ENCODE data around the gene THAP10.

Gene THAP10

GRCh38 chr15:70854666-70854976, 37.6 kb downstream of the THAP10 start:
- Histone ChIP-seq H3K9me3 (ENCODE audit: control insufficient read depth in 2 of 2, low read length in 2 of 2) (no peaks in the 10 kb centered on the region), H3K27me3 (ENCODE audit: control insufficient read depth in 2 of 2, insufficient read depth in 2 of 2, low read length in 2 of 2) (peaks cover 23 to 28% of the 10 kb centered on the region in 2 donors), H3K9ac (ENCODE audit: low read depth in 1 of 2, low read length in 2 of 2) (peak overlapping the region in 1 of 2 donors; percentile 23), H3K4me1 (ENCODE audit: control insufficient read depth in 2 of 2, insufficient read depth in 2 of 2, low read length in 2 of 2) (peaks cover 0 to 2% of the 10 kb centered on the region in 2 donors), H3K36me3 (ENCODE audit: control insufficient read depth in 2 of 2, insufficient read depth in 2 of 2, low read length in 2 of 2) (no peaks in the 10 kb centered on the region), H3K4me3 (ENCODE audit: low read length in 2 of 2) (peak overlapping the region; percentile 40 to 56), H3K27ac (ENCODE audit: low read depth in 2 of 2, low read length in 2 of 2) (peak overlapping the region; percentile 45 to 60)

DNA sequence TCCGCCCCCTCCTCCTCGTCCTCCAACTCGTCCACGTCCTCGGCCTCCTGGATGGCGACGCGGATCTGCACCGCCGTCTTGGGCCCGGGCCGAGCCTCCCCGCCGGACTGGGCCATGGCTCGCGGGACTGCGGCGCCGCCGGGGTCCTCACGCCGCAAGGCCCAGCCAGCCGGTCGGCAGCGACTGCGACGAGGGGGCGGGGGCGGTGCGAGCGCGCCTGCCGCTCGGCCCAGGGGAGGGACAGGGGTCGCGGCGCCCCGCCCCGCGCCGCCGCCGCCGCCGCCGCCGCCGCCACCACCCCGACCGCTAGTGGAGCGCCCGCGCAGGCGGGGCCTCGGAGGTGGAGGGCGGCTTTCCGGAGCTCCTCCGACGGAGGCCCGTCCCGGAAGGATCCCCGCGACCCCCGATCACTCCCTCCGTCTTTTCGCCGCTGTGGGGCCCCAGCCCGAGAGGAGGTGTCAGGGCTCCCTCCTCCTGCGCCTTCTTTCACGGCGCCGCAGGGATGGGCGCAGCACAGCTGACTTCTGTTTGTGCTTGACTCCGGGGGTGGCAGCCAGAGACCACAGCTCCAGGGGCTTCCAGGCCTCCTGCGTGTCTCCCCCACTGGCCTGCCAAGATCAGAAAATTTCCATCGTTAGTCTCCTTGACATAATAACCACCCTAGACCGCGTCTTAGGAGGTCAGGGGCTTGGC, 38.1 kb downstream of the THAP10 start, which contains the start of gene LARP6:
TSS of gene LARP6 (minus strand) at position 185 of the 693 bp plus-strand sequence. CDS start at position 116, 69 bp downstream.
- Histone ChIP-seq H3K4me1 (ENCODE audit: control insufficient read depth in 2 of 2, insufficient read depth in 2 of 2, low read length in 2 of 2) (peaks cover 0 to 2% of the 10 kb centered on the region in 2 donors), H3K36me3 (ENCODE audit: control insufficient read depth in 2 of 2, insufficient read depth in 2 of 2, low read length in 2 of 2) (no peaks in the 10 kb centered on the region), H3K9me3 (ENCODE audit: control insufficient read depth in 2 of 2, low read length in 2 of 2) (no peaks in the 10 kb centered on the region), H3K27ac (ENCODE audit: low read depth in 2 of 2, low read length in 2 of 2) (peak within 1 kb of the TSS; percentile 60 to 61), H3K9ac (ENCODE audit: low read depth in 1 of 2, low read length in 2 of 2) (peak within 1 kb of the TSS; percentile 52 to 64), H3K27me3 (ENCODE audit: control insufficient read depth in 2 of 2, insufficient read depth in 2 of 2, low read length in 2 of 2) (peaks cover 23 to 28% of the 10 kb centered on the region in 2 donors), H3K4me3 (ENCODE audit: low read length in 2 of 2) (peak within 1 kb of the TSS; percentile 56 to 66)

DNA sequence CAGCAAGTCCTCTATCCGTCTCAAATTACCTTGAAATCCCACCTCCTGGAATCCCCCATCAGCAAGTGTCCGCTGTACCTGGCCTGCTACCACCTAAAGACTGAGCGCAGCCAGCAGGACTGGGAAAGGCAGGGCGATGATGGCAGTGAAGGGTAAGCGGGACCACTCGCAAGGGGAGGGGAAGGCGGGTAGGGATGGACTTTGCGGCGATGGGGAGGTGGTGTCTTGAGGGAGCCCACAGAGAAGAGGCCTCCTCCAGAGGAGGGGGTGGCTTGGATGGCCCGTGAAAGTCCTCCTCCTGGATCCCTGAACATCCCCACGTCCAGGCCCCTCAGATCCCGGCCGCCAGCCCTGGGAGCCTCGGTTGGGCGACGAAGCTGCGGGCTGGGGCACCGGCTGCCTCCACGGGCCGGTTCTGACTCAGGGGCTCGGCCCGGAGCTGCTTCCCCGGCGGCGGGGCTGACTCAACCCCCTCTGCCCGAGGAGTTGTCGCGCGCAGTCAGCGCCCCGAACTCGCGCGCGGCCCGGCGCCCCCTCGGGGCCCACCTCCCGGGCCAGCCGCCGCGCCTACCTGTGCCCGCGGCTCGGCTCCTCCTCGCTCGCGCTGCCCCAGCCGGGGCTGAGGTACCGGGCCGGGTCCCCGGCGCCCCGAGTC, 38.8 kb downstream of the THAP10 start:
- H3K4me1 ChIP-seq (ENCODE audit: control insufficient read depth in 2 of 2, insufficient read depth in 2 of 2, low read length in 2 of 2), result peaks cover 0 to 2% of the 10 kb centered on the region in 2 donors
- H3K27me3 ChIP-seq (ENCODE audit: control insufficient read depth in 2 of 2, insufficient read depth in 2 of 2, low read length in 2 of 2), result peaks cover 23 to 28% of the 10 kb centered on the region in 2 donors
- no peaks in the 10 kb centered on the region for H3K36me3 ChIP-seq (ENCODE audit: control insufficient read depth in 2 of 2, insufficient read depth in 2 of 2, low read length in 2 of 2)
- peak overlapping the region; percentile 48 to 66 for H3K4me3 ChIP-seq (ENCODE audit: low read length in 2 of 2)
- no peaks in the 10 kb centered on the region for H3K9me3 ChIP-seq (ENCODE audit: control insufficient read depth in 2 of 2, low read length in 2 of 2)
- H3K9ac ChIP-seq (ENCODE audit: low read depth in 1 of 2, low read length in 2 of 2), result peak overlapping the region in 1 of 2 donors; percentile 64
- peak overlapping the region; percentile 40 to 61 for H3K27ac ChIP-seq (ENCODE audit: low read depth in 2 of 2, low read length in 2 of 2)

GRCh38 chr15:70852501-70853317, 39.5 kb downstream of the THAP10 start:
- H3K27me3 ChIP-seq (ENCODE audit: control insufficient read depth in 2 of 2, insufficient read depth in 2 of 2, low read length in 2 of 2), result peaks cover 23 to 28% of the 10 kb centered on the region in 2 donors
- H3K4me3 ChIP-seq (ENCODE audit: low read length in 2 of 2), result peak overlapping the region; percentile 48 to 66
- H3K9ac ChIP-seq (ENCODE audit: low read depth in 1 of 2, low read length in 2 of 2), result no peak overlapping the region
- H3K9me3 ChIP-seq (ENCODE audit: control insufficient read depth in 2 of 2, low read length in 2 of 2), result no peaks in the 10 kb centered on the region
- no peak overlapping the region for H3K27ac ChIP-seq (ENCODE audit: low read depth in 2 of 2, low read length in 2 of 2)
- no peaks in the 10 kb centered on the region for H3K36me3 ChIP-seq (ENCODE audit: control insufficient read depth in 2 of 2, insufficient read depth in 2 of 2, low read length in 2 of 2)
- H3K4me1 ChIP-seq (ENCODE audit: control insufficient read depth in 2 of 2, insufficient read depth in 2 of 2, low read length in 2 of 2), result peaks cover 0 to 2% of the 10 kb centered on the region in 2 donors

GRCh38 chr15:70851889-70852288, 40.3 kb downstream of the THAP10 start:
- Histone ChIP-seq H3K9me3 (ENCODE audit: control insufficient read depth in 2 of 2, low read length in 2 of 2) (no peaks in the 10 kb centered on the region), H3K27ac (ENCODE audit: low read depth in 2 of 2, low read length in 2 of 2) (no peak overlapping the region), H3K4me1 (ENCODE audit: control insufficient read depth in 2 of 2, insufficient read depth in 2 of 2, low read length in 2 of 2) (peaks cover 0 to 2% of the 10 kb centered on the region in 2 donors), H3K4me3 (ENCODE audit: low read length in 2 of 2) (no peak overlapping the region), H3K27me3 (ENCODE audit: control insufficient read depth in 2 of 2, insufficient read depth in 2 of 2, low read length in 2 of 2) (peaks cover 21 to 28% of the 10 kb centered on the region in 2 donors), H3K36me3 (ENCODE audit: control insufficient read depth in 2 of 2, insufficient read depth in 2 of 2, low read length in 2 of 2) (no peaks in the 10 kb centered on the region), H3K9ac (ENCODE audit: low read depth in 1 of 2, low read length in 2 of 2) (no peak overlapping the region)

DNA sequence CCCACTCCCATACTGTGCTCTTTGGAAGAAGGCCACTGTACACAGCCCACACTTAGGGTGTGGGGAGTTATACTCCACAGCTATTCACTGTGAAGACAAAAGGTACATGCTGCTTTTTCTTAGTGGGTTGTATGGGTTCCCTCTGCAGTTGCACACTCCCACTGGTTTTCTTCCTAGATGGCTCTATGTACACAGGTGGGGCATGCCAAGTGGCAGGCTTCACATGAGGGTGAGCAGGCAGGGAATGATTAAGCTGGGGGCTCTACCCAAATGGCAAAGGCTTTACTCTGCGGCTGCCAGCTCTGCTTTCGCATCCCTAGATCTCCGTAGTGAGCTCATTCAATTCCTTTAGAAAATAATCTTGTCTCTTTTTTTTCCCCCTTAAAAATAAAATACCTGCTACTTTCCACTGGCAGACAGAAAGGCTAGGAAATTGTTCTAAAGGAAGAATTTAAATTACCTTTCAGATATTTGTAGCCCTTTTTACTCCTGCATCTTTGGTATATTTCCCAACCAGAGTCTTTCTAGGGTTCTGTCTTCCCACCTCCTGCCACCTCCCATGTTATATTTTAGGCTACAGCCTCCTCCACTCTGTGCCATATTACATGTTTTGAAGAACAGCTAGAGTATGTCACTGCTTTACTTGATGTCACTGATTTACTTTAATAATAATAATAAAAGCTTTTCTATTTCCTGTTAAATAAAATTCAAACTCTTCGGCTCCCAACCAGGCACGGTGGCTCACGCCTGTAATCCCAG, 46.5 kb downstream of the THAP10 start:
- Histone ChIP-seq H3K4me1 (ENCODE audit: control insufficient read depth in 2 of 2, insufficient read depth in 2 of 2, low read length in 2 of 2) (no peaks in the 10 kb centered on the region), H3K9me3 (ENCODE audit: control insufficient read depth in 2 of 2, low read length in 2 of 2) (no peaks in the 10 kb centered on the region), H3K27me3 (ENCODE audit: control insufficient read depth in 2 of 2, insufficient read depth in 2 of 2, low read length in 2 of 2) (no peaks in the 10 kb centered on the region), H3K36me3 (ENCODE audit: control insufficient read depth in 2 of 2, insufficient read depth in 2 of 2, low read length in 2 of 2) (no peaks in the 10 kb centered on the region), H3K27ac (ENCODE audit: low read depth in 2 of 2, low read length in 2 of 2) (no peak overlapping the region), H3K4me3 (ENCODE audit: low read length in 2 of 2) (no peak overlapping the region), H3K9ac (ENCODE audit: low read depth in 1 of 2, low read length in 2 of 2) (no peak overlapping the region)

DNA sequence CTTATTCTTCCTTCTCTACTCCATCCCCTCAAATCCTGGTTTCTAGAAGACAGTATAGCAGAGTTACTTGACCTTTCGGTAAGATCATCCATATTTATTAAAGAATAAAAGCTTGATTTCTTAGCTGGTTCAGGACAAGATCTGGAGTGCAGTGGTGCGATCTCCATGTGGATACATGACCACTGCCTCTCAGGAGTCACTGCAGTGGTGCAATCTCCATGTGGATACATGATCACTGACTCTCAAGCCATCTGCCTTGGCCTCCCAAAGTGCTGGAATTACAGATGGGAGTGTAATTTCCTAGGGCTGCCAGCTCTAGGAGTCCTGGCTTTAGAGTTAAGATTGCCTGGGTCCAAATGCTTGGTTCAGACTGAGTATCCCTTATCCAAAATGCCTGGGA, 54.8 kb downstream of the THAP10 start:
- H3K27me3 ChIP-seq (ENCODE audit: control insufficient read depth in 2 of 2, insufficient read depth in 2 of 2, low read length in 2 of 2), result peaks cover 0 to 4% of the 10 kb centered on the region in 2 donors
- no peaks in the 10 kb centered on the region for H3K9me3 ChIP-seq (ENCODE audit: control insufficient read depth in 2 of 2, low read length in 2 of 2)
- no peak overlapping the region for H3K27ac ChIP-seq (ENCODE audit: low read depth in 2 of 2, low read length in 2 of 2)
- H3K36me3 ChIP-seq (ENCODE audit: control insufficient read depth in 2 of 2, insufficient read depth in 2 of 2, low read length in 2 of 2), result no peaks in the 10 kb centered on the region
- H3K4me3 ChIP-seq (ENCODE audit: low read length in 2 of 2), result no peak overlapping the region
- no peaks in the 10 kb centered on the region for H3K4me1 ChIP-seq (ENCODE audit: control insufficient read depth in 2 of 2, insufficient read depth in 2 of 2, low read length in 2 of 2)
- H3K9ac ChIP-seq (ENCODE audit: low read depth in 1 of 2, low read length in 2 of 2), result no peak overlapping the region

- Histone ChIP-seq H3K9me3 (ENCODE audit: control insufficient read depth in 2 of 2, low read length in 2 of 2) (no peaks in the 10 kb centered on the region), H3K4me1 (ENCODE audit: control insufficient read depth in 2 of 2, insufficient read depth in 2 of 2, low read length in 2 of 2) (no peaks in the 10 kb centered on the region), H3K36me3 (ENCODE audit: control insufficient read depth in 2 of 2, insufficient read depth in 2 of 2, low read length in 2 of 2) (no peaks in the 10 kb centered on the region), H3K27me3 (ENCODE audit: control insufficient read depth in 2 of 2, insufficient read depth in 2 of 2, low read length in 2 of 2) (peaks cover 0 to 4% of the 10 kb centered on the region in 2 donors), H3K9ac (ENCODE audit: low read depth in 1 of 2, low read length in 2 of 2) (no peak overlapping the region), H3K27ac (ENCODE audit: low read depth in 2 of 2, low read length in 2 of 2) (no peak overlapping the region), H3K4me3 (ENCODE audit: low read length in 2 of 2) (no peak overlapping the region)
Measured at GRCh38 chr15:70835841-70836240, 56.4 kb downstream of the THAP10 start.

DNA sequence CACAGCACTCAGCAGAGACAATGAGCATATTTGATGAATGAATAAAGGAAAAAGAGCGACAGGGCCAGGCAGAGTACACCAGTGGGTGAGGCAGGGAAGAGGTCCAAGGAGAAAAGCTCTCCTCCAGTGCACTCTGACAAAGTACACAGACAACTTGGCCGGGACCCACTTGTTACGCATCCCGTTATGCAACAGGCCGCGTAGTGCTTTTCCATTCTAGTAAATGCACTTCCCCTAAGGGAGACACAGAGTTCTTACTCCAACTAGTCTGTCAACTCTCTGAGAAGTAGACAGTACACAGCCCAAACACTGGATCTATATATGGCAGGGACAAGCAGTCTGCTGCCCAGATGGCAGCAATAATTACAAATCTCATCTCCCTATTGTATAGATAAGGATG, 56.8 kb downstream of the THAP10 start:
- Histone ChIP-seq H3K27ac (ENCODE audit: low read depth in 2 of 2, low read length in 2 of 2) (no peak overlapping the region), H3K4me1 (ENCODE audit: control insufficient read depth in 2 of 2, insufficient read depth in 2 of 2, low read length in 2 of 2) (no peaks in the 10 kb centered on the region), H3K4me3 (ENCODE audit: low read length in 2 of 2) (no peak overlapping the region), H3K36me3 (ENCODE audit: control insufficient read depth in 2 of 2, insufficient read depth in 2 of 2, low read length in 2 of 2) (no peaks in the 10 kb centered on the region), H3K27me3 (ENCODE audit: control insufficient read depth in 2 of 2, insufficient read depth in 2 of 2, low read length in 2 of 2) (peaks cover 0 to 4% of the 10 kb centered on the region in 2 donors), H3K9ac (ENCODE audit: low read depth in 1 of 2, low read length in 2 of 2) (no peak overlapping the region), H3K9me3 (ENCODE audit: control insufficient read depth in 2 of 2, low read length in 2 of 2) (no peaks in the 10 kb centered on the region)
